Measurements from ENCODE around the gene CFAP65.

Gene CFAP65

GRCh38 chr2:218995972-218996711, 45.2 kb downstream of the CFAP65 start:
- Histone ChIP-seq H3K9me3 (ENCODE audit: control insufficient read depth, low read length) (no peaks in the 10 kb centered on the region), H3K9ac (peak overlapping the region; percentile 21), H3K4me2 (ENCODE audit: low read length) (peak overlapping the region; percentile 64), H3K4me1 (peaks cover 40% of the 10 kb centered on the region), H2AFZ (peak overlapping the region; percentile 89), H3K4me3 (ENCODE audit: low read depth, low read length) (peak overlapping the region; percentile 3), H3K36me3 (ENCODE audit: control insufficient read depth, insufficient read depth, low read length) (no peaks in the 10 kb centered on the region), H3K27ac (peak overlapping the region; percentile 59), H3K27me3 (ENCODE audit: control insufficient read depth, insufficient read depth, low read length) (no peaks in the 10 kb centered on the region), H3K79me2 (no peaks in the 10 kb centered on the region)
- peak; percentile 96 for TF ChIP-seq CTCF (IDR thresholded peaks at IDR 0.05)

- Histone ChIP-seq H3K4me3 (ENCODE audit: low read depth, low read length) (no peak overlapping the region), H3K9ac (no peak overlapping the region), H3K27me3 (ENCODE audit: control insufficient read depth, insufficient read depth, low read length) (peaks cover under 1% of the 10 kb centered on the region)
These were observed 45.8 kb downstream of the CFAP65 start for GRCh38 chr2:218995561-218995960.

GRCh38 chr2:218993345-218994315, 47.7 kb downstream of the CFAP65 start, which contains the start of gene CRYBA2:
Gene CRYBA2 (minus strand): TSS chr2:218993422. CDS start chr2:218993176, 246 bp downstream.
- H3K4me2 ChIP-seq (ENCODE audit: low read length): peak within 1 kb of the TSS; percentile 84
- H3K9me3 ChIP-seq (ENCODE audit: control insufficient read depth, low read length): no peaks in the 10 kb centered on the region
- no peak for TF ChIP-seq CTCF (IDR thresholded peaks at IDR 0.05)
- H3K9ac ChIP-seq: no peak within 1 kb of the TSS
- H3K4me1 ChIP-seq: peaks cover 26% of the 10 kb centered on the region
- peak within 1 kb of the TSS; percentile 97 for H2AFZ ChIP-seq
- H3K4me3 ChIP-seq (ENCODE audit: low read depth, low read length): peak within 1 kb of the TSS; percentile 50
- no peak within 1 kb of the TSS for H3K27ac ChIP-seq
- no peaks in the 10 kb centered on the region for H3K79me2 ChIP-seq
- no peaks in the 10 kb centered on the region for H3K36me3 ChIP-seq (ENCODE audit: control insufficient read depth, insufficient read depth, low read length)
- peaks cover 3% of the 10 kb centered on the region for H3K27me3 ChIP-seq (ENCODE audit: control insufficient read depth, insufficient read depth, low read length)

More at GRCh38 chr2:218995561-218995960, 45.8 kb downstream of the CFAP65 start:
- no peak for TF ChIP-seq CTCF (IDR thresholded peaks at IDR 0.05)
- Histone ChIP-seq H3K9me3 (ENCODE audit: control insufficient read depth, low read length) (no peaks in the 10 kb centered on the region), H3K4me2 (ENCODE audit: low read length) (no peak overlapping the region), H3K27ac (no peak overlapping the region), H3K4me1 (peaks cover 39% of the 10 kb centered on the region), H3K36me3 (ENCODE audit: control insufficient read depth, insufficient read depth, low read length) (no peaks in the 10 kb centered on the region), H3K79me2 (no peaks in the 10 kb centered on the region), H2AFZ (peak overlapping the region; percentile 89)

GRCh38 chr2:218992703-218993344, 48.5 kb downstream of the CFAP65 start:
- H3K9ac ChIP-seq: no peak overlapping the region
- peak overlapping the region; percentile 84 for H3K4me2 ChIP-seq (ENCODE audit: low read length)
- peak overlapping the region; percentile 97 for H2AFZ ChIP-seq
- H3K4me1 ChIP-seq: peaks cover 20% of the 10 kb centered on the region
- H3K36me3 ChIP-seq (ENCODE audit: control insufficient read depth, insufficient read depth, low read length): no peaks in the 10 kb centered on the region
- H3K27me3 ChIP-seq (ENCODE audit: control insufficient read depth, insufficient read depth, low read length): peaks cover 3% of the 10 kb centered on the region
- no peak for TF ChIP-seq CTCF (IDR thresholded peaks at IDR 0.05)
- H3K4me3 ChIP-seq (ENCODE audit: low read depth, low read length): peak overlapping the region; percentile 50
- no peaks in the 10 kb centered on the region for H3K9me3 ChIP-seq (ENCODE audit: control insufficient read depth, low read length)
- no peak overlapping the region for H3K27ac ChIP-seq
- no peaks in the 10 kb centered on the region for H3K79me2 ChIP-seq
